Left forelimb (tissue), 1 donor: Measurements from ENCODE around the gene MSL3.
A peak's percentile ranks its signal among the peaks of the same experiment; 100 is the strongest.

Source experiments
- DNase-seq: peaks from one replicate; pipeline ENCODE4 v3.0.0-alpha.2; 2018; ENCODE audit warnings: low spot score

MSL3 gene

DNA sequence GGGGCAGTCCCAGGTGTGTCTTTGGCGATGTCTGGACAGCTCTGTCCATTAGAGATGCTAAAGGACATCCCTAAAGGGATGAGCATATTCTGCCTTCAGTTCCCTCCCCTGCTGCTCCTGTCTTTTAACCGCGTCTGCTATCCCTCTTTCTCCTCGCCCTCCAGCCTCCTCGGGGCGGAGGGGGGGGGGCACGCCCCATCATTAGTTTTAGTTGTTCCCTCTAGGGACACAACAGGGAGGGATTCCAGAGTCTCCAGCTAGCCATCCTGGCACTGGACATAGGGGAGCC is 1.1 kb downstream of the MSL3 start:
- no peak for DNase-seq

DNA sequence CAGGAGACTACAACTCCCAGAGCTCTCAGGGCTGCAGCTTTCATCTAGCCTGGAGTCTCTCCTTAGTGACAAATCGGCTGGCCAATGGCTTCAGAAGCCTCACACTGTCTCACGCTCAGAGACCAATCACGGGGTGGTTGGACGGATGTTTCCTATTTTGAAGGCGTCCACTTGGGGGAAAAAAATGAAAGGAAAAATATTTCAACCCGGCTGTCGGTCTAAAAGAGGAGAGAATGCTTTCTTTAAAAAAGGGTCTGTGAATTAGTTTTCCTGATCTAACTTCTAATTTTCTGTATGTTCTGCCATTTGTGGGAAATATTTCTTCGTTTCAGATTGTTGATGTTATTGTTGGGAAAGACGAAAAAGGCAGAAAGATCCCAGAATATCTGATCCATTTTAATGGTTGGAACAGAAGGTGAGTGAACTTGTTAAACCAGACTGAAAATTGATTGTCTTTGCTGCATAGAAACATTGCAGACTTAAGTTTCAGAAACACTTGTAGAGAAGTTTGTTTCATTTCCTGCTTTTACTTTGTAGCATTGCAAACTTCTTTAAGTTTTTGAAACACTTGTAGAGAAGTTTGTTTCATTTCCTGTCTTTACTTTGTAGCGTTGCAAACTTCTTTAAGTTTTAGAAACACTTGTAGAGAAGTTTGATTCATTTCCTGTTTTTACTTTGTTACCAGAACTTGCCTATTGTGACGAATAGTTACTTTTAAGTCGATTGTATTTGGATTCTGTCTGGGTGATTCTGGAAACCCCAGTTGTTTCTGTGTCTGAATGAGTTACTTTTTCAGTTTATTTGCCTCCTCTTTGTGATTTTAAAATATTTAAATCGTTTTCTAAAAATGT is 1.6 kb downstream of the MSL3 start:
- peak; percentile 76 for DNase-seq

- no peak for DNase-seq
Measured at GRCh38 chrX:11760958-11761357, 2.9 kb downstream of the MSL3 start.

GRCh38 chrX:11764602-11765067 is 6.6 kb downstream of the MSL3 start:
- no peak for DNase-seq

DNA sequence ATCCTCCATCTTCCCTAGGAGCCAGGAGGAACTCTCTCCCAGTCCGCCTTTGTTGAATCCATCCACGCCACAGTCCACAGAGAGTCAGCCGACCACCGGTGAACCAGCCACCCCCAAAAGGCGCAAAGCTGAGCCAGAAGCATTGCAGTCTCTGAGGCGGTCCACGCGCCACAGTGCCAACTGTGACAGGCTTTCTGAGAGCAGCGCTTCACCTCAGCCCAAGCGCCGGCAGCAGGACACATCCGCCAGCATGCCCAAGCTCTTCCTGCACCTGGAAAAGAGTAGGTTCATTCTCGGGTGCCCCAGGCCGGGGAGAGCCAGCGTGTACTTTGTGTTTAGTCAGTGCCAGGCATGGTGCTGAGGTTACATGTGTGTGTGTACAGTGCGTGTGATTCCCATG is 7.4 kb downstream of the MSL3 start:
- DNase-seq: no peak

DNA sequence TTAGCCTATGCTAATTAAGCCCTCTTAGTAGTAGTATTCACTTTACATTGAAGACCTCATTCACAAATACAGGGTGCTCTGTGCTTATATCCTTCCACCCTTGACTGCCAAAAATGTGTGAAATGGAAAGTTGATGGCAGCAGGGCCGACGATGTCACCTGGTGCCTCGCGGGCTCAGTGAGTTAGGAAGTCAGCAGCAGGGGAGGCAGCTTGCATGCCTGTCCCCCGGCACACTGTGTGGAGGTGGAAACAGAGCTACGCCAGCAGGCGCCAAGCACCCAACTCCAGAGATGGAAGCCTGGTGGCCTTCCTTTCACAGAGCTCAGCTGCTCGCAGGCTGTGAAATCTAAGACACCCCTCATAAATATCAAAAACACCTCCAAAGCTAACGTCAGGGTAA is 8.4 kb downstream of the MSL3 start:
- no peak for DNase-seq

GRCh38 chrX:11768039-11768438 is 10.0 kb downstream of the MSL3 start:
- DNase-seq: no peak

DNA sequence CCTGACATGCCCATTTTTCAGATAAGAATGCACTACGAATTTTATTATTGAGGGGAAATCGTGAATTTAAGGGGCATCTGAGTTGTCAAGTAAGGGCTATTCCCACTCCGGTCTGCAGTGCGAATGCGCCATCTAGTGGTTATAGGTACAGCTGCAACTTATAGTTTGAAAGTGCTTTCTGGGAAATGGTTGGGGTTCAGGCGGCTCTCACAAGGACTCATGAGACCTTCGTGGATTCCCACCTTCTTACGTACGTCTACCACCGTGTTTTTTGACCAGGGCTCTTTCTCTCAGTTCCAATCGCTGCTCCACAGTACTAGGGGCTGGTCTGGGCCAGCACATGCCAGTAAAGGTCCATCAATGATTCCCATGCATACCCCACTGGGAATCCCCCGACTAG is 12.3 kb downstream of the MSL3 start:
- no peak for DNase-seq

DNA sequence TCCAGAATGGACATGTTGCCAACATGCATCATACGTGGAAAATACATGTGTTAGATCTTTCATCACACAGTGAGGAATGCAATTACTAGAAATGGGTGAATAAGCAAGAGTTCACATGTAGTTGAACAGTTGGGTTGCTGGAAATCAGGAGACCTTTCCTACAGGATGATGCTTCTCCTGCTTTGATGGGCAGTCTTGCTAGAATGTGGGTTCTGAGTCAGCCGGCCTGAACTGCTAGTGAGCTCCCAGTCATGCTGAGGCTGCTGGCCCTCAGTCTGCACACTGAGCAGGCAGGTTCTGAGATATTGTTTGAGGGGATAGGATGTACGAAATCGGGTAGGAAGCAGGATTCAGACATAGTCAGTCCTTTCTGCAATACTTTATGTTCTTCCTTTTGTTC is 20.2 kb downstream of the MSL3 start:
- no peak for DNase-seq

DNA sequence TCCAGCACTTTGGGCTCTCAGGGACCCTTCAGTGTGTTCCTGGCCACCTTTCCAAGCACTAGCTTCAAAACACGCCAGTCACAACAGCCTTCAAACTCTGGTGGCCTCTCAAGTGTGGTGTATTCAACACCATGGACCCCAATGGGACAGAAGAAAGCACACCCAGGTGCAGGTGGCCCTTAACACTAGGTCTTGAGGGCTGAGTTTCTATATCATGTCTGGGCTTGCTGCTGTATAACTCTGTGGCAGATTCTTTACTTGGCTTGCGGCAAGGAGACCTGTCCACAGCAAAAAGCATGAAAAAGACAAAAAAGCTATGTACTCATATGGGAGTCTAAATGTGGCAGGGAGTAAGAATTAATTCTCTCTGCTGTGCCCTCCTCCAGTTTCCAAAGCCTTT is 23.1 kb downstream of the MSL3 start:
- no peak for DNase-seq

- no peak for DNase-seq
Measured at GRCh38 chrX:11781734-11782370, 23.8 kb downstream of the MSL3 start.

DNA sequence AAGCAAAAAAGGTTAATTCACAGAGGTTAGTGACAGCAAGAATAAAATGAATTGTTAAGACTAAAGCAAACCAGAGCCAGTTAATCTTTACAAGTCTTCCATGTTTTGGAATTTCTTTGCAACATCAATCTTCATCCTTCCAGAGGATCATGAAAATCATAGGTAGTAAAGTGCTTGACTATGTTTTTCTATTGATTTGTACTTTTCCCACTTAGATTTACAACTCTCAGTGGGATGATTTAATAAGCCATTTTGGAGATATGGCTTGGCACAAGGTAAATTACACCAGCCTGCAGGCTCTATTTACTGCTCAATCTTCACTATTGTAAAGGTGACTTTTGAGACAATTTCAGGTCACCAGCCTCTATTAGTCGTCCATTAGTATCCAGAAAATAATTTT is 26.5 kb downstream of the MSL3 start:
- DNase-seq: no peak

- no peak for DNase-seq
Measured at GRCh38 chrX:11786862-11787261, 28.8 kb downstream of the MSL3 start.

DNA sequence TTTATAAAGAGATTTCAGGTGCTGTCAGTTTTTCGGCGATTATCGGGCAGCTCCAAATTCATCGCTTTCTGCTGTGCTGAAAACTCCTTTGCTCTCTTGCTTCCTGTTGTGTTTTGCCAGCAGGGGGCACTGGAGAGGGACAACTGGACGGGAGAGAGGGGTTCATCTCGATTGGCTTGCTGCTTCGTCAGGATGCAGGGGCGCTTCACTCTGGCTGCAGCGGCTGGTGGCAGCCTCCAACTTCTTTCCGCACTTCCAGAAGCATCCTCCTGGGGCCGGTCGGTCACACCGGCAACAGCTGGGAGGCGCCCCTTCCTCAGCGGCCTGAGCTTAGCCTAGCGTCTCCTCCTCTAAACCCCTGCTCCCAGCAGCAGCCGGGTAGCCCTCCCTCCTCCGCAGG is 29.5 kb downstream of the MSL3 start:
- DNase-seq: peak; percentile 65

GRCh38 chrX:11789809-11790208 is 31.8 kb downstream of the MSL3 start:
- DNase-seq: no peak

GRCh38 chrX:11791090-11791489 is 33.1 kb downstream of the MSL3 start:
- no peak for DNase-seq

- no peak for DNase-seq
Measured at GRCh38 chrX:11791537-11791936, 33.5 kb downstream of the MSL3 start.

DNA sequence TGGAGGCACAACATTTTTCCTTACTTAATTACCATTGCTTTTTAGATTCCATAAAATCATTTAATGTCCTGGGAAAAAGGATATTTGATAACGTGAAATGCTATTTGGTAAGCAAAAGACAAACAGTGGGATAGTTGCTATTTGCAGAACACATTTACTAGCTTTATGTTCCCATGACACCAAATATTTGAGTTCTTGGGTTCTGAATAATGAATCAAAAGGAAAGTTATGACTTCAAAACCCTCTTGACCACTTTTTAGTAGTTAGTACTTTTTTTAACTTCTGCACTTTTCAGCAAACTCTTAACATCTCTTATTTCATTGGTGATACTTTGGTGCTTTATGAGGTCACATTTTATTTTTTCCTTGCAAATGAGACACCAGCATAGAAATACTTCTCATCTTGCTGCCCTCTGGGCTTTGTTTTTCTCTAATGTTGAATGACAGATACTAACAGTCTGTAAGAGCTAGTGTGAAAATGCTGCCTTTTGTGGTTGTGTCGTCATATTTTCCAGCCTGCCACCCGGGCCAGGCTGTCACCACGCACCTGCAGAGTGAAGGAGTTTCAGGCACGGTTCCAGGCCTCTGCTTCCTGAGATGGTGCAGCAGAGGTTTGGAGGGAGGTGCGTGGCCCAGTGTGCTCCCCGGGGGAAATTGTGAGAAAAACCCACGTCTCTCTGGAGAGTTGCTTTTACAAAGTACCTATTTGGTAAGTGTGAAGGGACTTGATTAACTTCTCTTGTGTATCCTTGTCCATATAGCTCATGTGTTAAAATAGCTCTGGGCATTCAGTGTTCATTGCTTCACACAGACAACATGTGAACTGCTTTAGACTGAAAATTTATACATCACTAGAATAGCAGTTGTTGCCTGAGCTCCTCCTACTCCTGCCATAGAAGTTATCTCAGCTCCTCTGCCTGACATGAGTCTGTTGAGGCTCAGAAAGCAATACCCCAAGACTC is 34.7 kb downstream of the MSL3 start:
- no peak for DNase-seq

DNA sequence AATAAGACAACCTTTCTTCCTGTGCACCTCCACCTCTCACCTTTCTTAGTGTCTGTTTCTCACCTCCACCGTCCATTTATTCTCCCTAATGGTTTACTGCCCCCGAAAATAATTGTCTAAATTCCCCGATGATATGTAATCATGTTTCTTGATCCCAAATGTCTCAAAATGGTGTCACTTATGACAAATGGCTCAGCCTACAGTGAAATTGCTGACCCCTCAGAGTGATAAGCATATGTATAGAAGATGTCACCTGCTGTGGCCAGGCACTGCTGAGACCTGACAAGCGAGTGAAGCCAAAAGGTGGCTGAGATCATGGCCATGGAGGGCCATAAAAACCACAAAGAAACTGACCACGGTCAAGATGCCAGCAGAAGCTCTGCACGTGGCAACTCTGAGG is 35.7 kb downstream of the MSL3 start:
- no peak for DNase-seq

- DNase-seq: no peak
Measured at GRCh38 chrX:11813341-11813740, 55.3 kb downstream of the MSL3 start.
